Peyer's patch (tissue), 4 donors: ENCODE results near the gene RARG. TPM values are rescaled to one million over a fixed set of nuclear protein-coding genes. Genes with fewer than 3 reads are reported as not detected.

ENCODE experiments used
- DNase-seq, 3 donors: peaks; one replicate each; pipeline ENCODE4 v3.0.0-alpha.2; 2017 to 2019
- H3K27ac ChIP-seq, 4 donors: fragments of 200-600 bp; sonication (generic); one replicate each; pipeline ENCODE4 v1.5.1; 2016 to 2019
- H3K27me3 ChIP-seq, 2 donors: fragments of 200-600 bp; sonication (generic); one replicate each; pipeline ENCODE4 v1.5.1; 2019
- H3K36me3 ChIP-seq, 3 donors: fragments of 200-600 bp; sonication (generic); one replicate each; pipeline ENCODE4 v1.5.1; 2016 to 2019
- H3K4me1 ChIP-seq, 4 donors: fragments of 200-600 bp; sonication (generic); one replicate each; pipeline ENCODE4 v1.5.1; 2016 to 2019
- H3K4me3 ChIP-seq, 4 donors: fragments of 200-600 bp; sonication (generic); 1 replicate in 3 of 4; 2 replicates in 1 of 4; pipeline ENCODE4 v1.5.1; 2016 to 2019; ENCODE audit warnings: mild to moderate bottlenecking in 1 of 4
- H3K9me3 ChIP-seq, 4 donors: fragments of 200-600 bp; sonication (generic); one replicate each; pipeline ENCODE4 v1.5.1; 2016 to 2019; ENCODE audit warnings: mild to moderate bottlenecking in 1 of 4
- CTCF ChIP-seq, 6 experiments: fragments of 450-650 bp in 4 of 6; fragments of 200-600 bp in 2 of 6; sonication (generic) in 1 of 6; IDR thresholded peaks; one replicate each; pipeline ENCODE4 v1.5.1; 2017 to 2019; ENCODE audit warnings: antibody characterized with exemption in 6 of 6, mild to moderate bottlenecking in 3 of 6, moderate library complexity in 1 of 6
- POLR2A ChIP-seq, 2 donors: fragments of 450-650 bp; IDR thresholded peaks; one replicate each; pipeline ENCODE4 v1.5.1; 2017; ENCODE audit warnings: antibody characterized with exemption in 2 of 2, mild to moderate bottlenecking in 2 of 2, moderate library complexity in 2 of 2
- total RNA-seq, 4 donors: library from RNA; depleted of rRNA; stranded (reverse); fragments of >200 nt; gene quantifications; one replicate each; pipeline ENCODE4 v1.1.0, GENCODE V29; 2016

RARG gene
- total RNA-seq, 4 donors from 2014 or later: 1.9 to 10.7 (median 5.7) TPM

- no peak for DNase-seq
- Histone ChIP-seq H3K4me3 (no peak overlapping the region), H3K36me3 (peaks cover 0 to 63% (median 0%) of the 10 kb centered on the region in 3 donors), H3K27me3 (no peaks in the 10 kb centered on the region), H3K4me1 (peaks cover 0 to 32% (median 4%) of the 10 kb centered on the region in 4 donors), H3K27ac (no peak overlapping the region), H3K9me3 (no peaks in the 10 kb centered on the region)
- TF ChIP-seq CTCF (IDR thresholded peaks at IDR 0.05) (no peak), POLR2A (IDR thresholded peaks at IDR 0.05) (no peak)
Observed at GRCh38 chr12:53186745-53187144, 45.3 kb downstream of the RARG start.

- Histone ChIP-seq H3K9me3 (no peaks in the 10 kb centered on the region), H3K27me3 (no peaks in the 10 kb centered on the region), H3K27ac (no peak overlapping the region), H3K36me3 (peaks cover 0 to 55% (median 0%) of the 10 kb centered on the region in 3 donors), H3K4me1 (peaks cover 0 to 38% (median 4%) of the 10 kb centered on the region in 4 donors), H3K4me3 (no peak overlapping the region)
- no peak for TF ChIP-seq POLR2A (IDR thresholded peaks at IDR 0.05)
- TF ChIP-seq CTCF (IDR thresholded peaks at IDR 0.05): no peak
- no peak for DNase-seq
Observed at GRCh38 chr12:53185582-53186153, 46.3 kb downstream of the RARG start.

GRCh38 chr12:53184828-53185227 is 47.2 kb downstream of the RARG start:
- peaks cover 0 to 55% (median 0%) of the 10 kb centered on the region in 3 donors for H3K36me3 ChIP-seq
- no peak for DNase-seq
- H3K4me1 ChIP-seq: peaks cover 0 to 32% (median 4%) of the 10 kb centered on the region in 4 donors
- no peak for TF ChIP-seq CTCF (IDR thresholded peaks at IDR 0.05)
- TF ChIP-seq POLR2A (IDR thresholded peaks at IDR 0.05): no peak
- H3K4me3 ChIP-seq: no peak overlapping the region
- H3K9me3 ChIP-seq: no peaks in the 10 kb centered on the region
- no peaks in the 10 kb centered on the region for H3K27me3 ChIP-seq
- no peak overlapping the region for H3K27ac ChIP-seq

GRCh38 chr12:53182903-53183302 is 49.1 kb downstream of the RARG start:
- Histone ChIP-seq H3K9me3 (no peaks in the 10 kb centered on the region), H3K4me1 (peaks cover 0 to 37% (median 4%) of the 10 kb centered on the region in 4 donors), H3K36me3 (peaks cover 0 to 46% (median 0%) of the 10 kb centered on the region in 3 donors), H3K27ac (no peak overlapping the region), H3K4me3 (no peak overlapping the region), H3K27me3 (no peaks in the 10 kb centered on the region)
- DNase-seq: no peak
- TF ChIP-seq CTCF (IDR thresholded peaks at IDR 0.05) (no peak), POLR2A (IDR thresholded peaks at IDR 0.05) (no peak)

- peaks cover 0 to 37% (median 4%) of the 10 kb centered on the region in 4 donors for H3K4me1 ChIP-seq
- no peak overlapping the region for H3K27ac ChIP-seq
- no peaks in the 10 kb centered on the region for H3K9me3 ChIP-seq
- H3K4me3 ChIP-seq: peak overlapping the region in 3 of 4 donors; percentile 75 to 88 (median 78)
- peaks cover 0 to 37% (median 0%) of the 10 kb centered on the region in 3 donors for H3K36me3 ChIP-seq
- TF ChIP-seq CTCF (IDR thresholded peaks at IDR 0.05): no peak
- no peak for TF ChIP-seq POLR2A (IDR thresholded peaks at IDR 0.05)
- DNase-seq: no peak
- H3K27me3 ChIP-seq: no peaks in the 10 kb centered on the region
Observed at GRCh38 chr12:53181935-53182334, 50.1 kb downstream of the RARG start.
